ENCODE data around the gene PDIK1L. TPM values are rescaled to one million over a fixed set of nuclear protein-coding genes. Genes with fewer than 3 reads are reported as not detected.
A peak's percentile ranks its signal among the peaks of the same experiment; 100 is the strongest.

The PDIK1L gene
- total and polyA plus RNA-seq, 9 of the 15 experiments (the other 6 are each of a cell fraction or from before 2014, with no cell fraction given), result 12.8 to 30.2 (median 21.5) TPM

DNA sequence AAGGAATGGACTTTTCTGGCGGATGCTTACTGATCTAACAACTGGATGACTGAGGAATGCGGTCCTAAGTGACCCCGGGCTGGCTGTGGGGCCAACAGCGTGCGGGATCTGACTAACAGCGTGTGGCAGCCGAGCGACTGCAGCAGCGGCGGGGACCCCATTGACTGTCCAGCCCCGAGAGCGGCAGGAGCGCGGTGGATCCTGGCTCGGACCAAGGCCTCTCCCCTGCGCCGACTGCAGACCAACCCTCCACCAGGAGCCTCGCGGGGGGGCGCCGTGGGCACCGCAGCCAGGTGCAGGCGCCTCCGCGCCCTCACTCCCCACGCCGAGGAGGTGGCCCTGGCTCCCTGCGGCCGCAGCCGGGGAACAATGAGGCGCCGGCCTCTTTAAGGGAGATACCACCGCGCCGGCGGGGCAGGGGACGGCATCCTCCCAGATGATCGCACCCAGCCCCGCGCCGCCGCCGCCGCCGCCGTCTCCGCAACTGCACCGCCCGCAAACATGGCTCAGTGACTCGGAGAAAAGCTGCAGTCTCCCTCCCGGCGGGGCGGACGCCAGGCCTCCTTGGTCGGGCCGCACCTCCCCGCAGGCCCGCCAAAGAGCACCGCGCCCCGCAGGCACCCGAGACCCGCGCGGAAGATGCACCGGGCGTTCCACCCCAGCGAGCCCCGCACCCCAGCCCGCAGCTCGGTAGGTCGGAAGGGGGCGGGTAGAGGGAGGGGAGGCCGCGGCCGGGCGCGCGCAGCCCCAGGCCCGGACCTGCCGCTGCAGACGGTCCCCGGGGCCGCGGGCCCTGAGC is 694 bp upstream of the PDIK1L start (continued):
- no peak for TF ChIP-seq FOXM1 (IDR thresholded peaks at IDR 0.05; ENCODE audit: low read depth)
- TF ChIP-seq FOXM1 (CRISPR knock-in tag; IDR thresholded peaks at IDR 0.05; ENCODE audit: low read depth), result 0 out of 2 replicates have a peak, but pooled peaks have one; percentile 17
- TF ChIP-seq DDX20 (tag; IDR thresholded peaks at IDR 0.05; ENCODE audit: low read depth), result no peak
- no peak for TF ChIP-seq TCF7 (IDR thresholded peaks at IDR 0.05; ENCODE audit: borderline replicate concordance)
- TF ChIP-seq SMARCE1 (IDR thresholded peaks at IDR 0.05), result no peak
- TF ChIP-seq, protein P1, sequence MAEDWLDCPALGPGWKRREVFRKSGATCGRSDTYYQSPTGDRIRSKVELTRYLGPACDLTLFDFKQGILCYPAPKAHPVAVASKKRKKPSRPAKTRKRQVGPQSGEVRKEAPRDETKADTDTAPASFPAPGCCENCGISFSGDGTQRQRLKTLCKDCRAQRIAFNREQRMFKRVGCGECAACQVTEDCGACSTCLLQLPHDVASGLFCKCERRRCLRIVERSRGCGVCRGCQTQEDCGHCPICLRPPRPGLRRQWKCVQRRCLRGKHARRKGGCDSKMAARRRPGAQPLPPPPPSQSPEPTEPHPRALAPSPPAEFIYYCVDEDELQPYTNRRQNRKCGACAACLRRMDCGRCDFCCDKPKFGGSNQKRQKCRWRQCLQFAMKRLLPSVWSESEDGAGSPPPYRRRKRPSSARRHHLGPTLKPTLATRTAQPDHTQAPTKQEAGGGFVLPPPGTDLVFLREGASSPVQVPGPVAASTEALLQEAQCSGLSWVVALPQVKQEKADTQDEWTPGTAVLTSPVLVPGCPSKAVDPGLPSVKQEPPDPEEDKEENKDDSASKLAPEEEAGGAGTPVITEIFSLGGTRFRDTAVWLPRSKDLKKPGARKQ (CRISPR knock-in tag; IDR thresholded peaks at IDR 0.05), result no peak
- TF ChIP-seq HIVEP1 (CRISPR knock-in tag; IDR thresholded peaks at IDR 0.05), result no peak
- TF ChIP-seq ILK (tag; IDR thresholded peaks at IDR 0.05; ENCODE audit: borderline replicate concordance, low read depth), result no peak
- TF ChIP-seq NR1H2 (CRISPR knock-in tag; IDR thresholded peaks at IDR 0.05), result 0 out of 2 replicates have a peak, but pooled peaks have one; percentile 1
- TF ChIP-seq MAZ (CRISPR knock-in tag; conservative IDR thresholded peaks at IDR 0.05 in 1 of 2, IDR thresholded peaks at IDR 0.05 in 1 of 2), result peak; percentile 58 to 63; a peak in 3 of 4 replicates
- TF ChIP-seq NUFIP1 (IDR thresholded peaks at IDR 0.05; ENCODE audit: partially characterized antibody), result no peak
- 0 out of 2 replicates have a peak, but pooled peaks have one; percentile 32 for TF ChIP-seq PML (IDR thresholded peaks at IDR 0.05; ENCODE audit: low read length)
- TF ChIP-seq, protein P2, sequence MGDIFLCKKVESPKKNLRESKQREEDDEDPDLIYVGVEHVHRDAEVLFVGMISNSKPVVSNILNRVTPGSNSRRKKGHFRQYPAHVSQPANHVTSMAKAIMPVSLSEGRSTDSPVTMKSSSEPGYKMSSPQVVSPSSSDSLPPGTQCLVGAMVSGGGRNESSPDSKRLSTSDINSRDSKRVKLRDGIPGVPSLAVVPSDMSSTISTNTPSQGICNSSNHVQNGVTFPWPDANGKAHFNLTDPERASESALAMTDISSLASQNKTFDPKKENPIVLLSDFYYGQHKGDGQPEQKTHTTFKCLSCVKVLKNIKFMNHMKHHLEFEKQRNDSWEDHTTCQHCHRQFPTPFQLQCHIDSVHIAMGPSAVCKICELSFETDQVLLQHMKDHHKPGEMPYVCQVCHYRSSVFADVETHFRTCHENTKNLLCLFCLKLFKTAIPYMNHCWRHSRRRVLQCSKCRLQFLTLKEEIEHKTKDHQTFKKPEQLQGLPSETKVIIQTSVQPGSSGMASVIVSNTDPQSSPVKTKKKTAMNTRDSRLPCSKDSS (IDR thresholded peaks at IDR 0.05; ENCODE audit: low read depth, partially characterized antibody), result no peak
- TF ChIP-seq ZNF217 (CRISPR knock-in tag; IDR thresholded peaks at IDR 0.05), result no peak
- TF ChIP-seq EP300 (IDR thresholded peaks at IDR 0.05; ENCODE audit: low read length), result 0 out of 2 replicates have a peak, but pooled peaks have one; percentile 9
- TF ChIP-seq ZNF707 (CRISPR knock-in tag; conservative IDR thresholded peaks at IDR 0.05), result no peak
- no peak for TF ChIP-seq ELK3 (CRISPR knock-in tag; IDR thresholded peaks at IDR 0.05)
- TF ChIP-seq EGR1 (conservative IDR thresholded peaks at IDR 0.05), result peak; percentile 46
- peak; percentile 45 for TF ChIP-seq SMAD4 (CRISPR knock-in tag; conservative IDR thresholded peaks at IDR 0.05)
- peak; percentile 85; the same call in 1 of the 2 replicates for TF ChIP-seq ZNF232 (CRISPR knock-in tag; IDR thresholded peaks at IDR 0.05)
- TF ChIP-seq MTA2 (IDR thresholded peaks at IDR 0.05; ENCODE audit: low read depth), result 0 out of 2 replicates have a peak, but pooled peaks have one; percentile 2
- no peak for TF ChIP-seq SIRT6 (IDR thresholded peaks at IDR 0.05; ENCODE audit: low read depth, low read length)
- peak; percentile 31 to 61 for TF ChIP-seq E2F6 (IDR thresholded peaks at IDR 0.05; ENCODE audit: borderline replicate concordance in 1 of 2, extremely low read depth in 1 of 2, insufficient read depth in 1 of 2, insufficient read length in 1 of 2, low read depth in 1 of 2, low read length in 1 of 2, poor library complexity in 1 of 2, severe bottlenecking in 1 of 2)
